ENCODE data around the gene STK38.

STK38 gene

GRCh38 chr6:36547646-36548400 lies 544 bp upstream of the STK38 start:
- Histone ChIP-seq H3K4me1 (peaks cover 5% of the 10 kb centered on the region), H3K27ac (peak overlapping the region; percentile 78)

GRCh38 chr6:36546308-36546919 lies 865 bp downstream of the STK38 start:
- Histone ChIP-seq H3K4me1 (peaks cover 5% of the 10 kb centered on the region), H3K36me3 (ENCODE audit: control insufficient read depth, insufficient read depth, low read length) (no peaks in the 10 kb centered on the region), H3K27ac (peak overlapping the region; percentile 78), H3K4me2 (ENCODE audit: low read length) (peak overlapping the region; percentile 78), H2AFZ (peak overlapping the region; percentile 95), H3K4me3 (ENCODE audit: low read depth, low read length) (peak overlapping the region; percentile 98), H3K27me3 (ENCODE audit: control insufficient read depth, insufficient read depth, low read length) (no peaks in the 10 kb centered on the region), H3K79me2 (peaks cover 26% of the 10 kb centered on the region), H3K9me3 (ENCODE audit: control insufficient read depth, low read length) (no peaks in the 10 kb centered on the region), H3K9ac (no peak overlapping the region)
- TF ChIP-seq CTCF (IDR thresholded peaks at IDR 0.05), result no peak

More at GRCh38 chr6:36547646-36548400, 544 bp upstream of the STK38 start:
- Histone ChIP-seq H3K9me3 (ENCODE audit: control insufficient read depth, low read length) (no peaks in the 10 kb centered on the region), H3K36me3 (ENCODE audit: control insufficient read depth, insufficient read depth, low read length) (no peaks in the 10 kb centered on the region), H3K79me2 (peaks cover 17% of the 10 kb centered on the region), H3K27me3 (ENCODE audit: control insufficient read depth, insufficient read depth, low read length) (no peaks in the 10 kb centered on the region), H3K4me2 (ENCODE audit: low read length) (peak overlapping the region; percentile 78), H2AFZ (peak overlapping the region; percentile 95), H3K9ac (no peak overlapping the region), H3K4me3 (ENCODE audit: low read depth, low read length) (peak overlapping the region; percentile 98)
- no peak for TF ChIP-seq CTCF (IDR thresholded peaks at IDR 0.05)

GRCh38 chr6:36545767-36546307 lies 1.4 kb downstream of the STK38 start:
- Histone ChIP-seq H3K27me3 (ENCODE audit: control insufficient read depth, insufficient read depth, low read length) (no peaks in the 10 kb centered on the region), H2AFZ (peak overlapping the region; percentile 95), H3K4me3 (ENCODE audit: low read depth, low read length) (peak overlapping the region; percentile 98), H3K4me1 (peaks cover 5% of the 10 kb centered on the region), H3K9ac (no peak overlapping the region), H3K79me2 (peaks cover 26% of the 10 kb centered on the region), H3K27ac (peak overlapping the region; percentile 78), H3K4me2 (ENCODE audit: low read length) (peak overlapping the region; percentile 78), H3K9me3 (ENCODE audit: control insufficient read depth, low read length) (no peaks in the 10 kb centered on the region), H3K36me3 (ENCODE audit: control insufficient read depth, insufficient read depth, low read length) (no peaks in the 10 kb centered on the region)
- TF ChIP-seq CTCF (IDR thresholded peaks at IDR 0.05), result no peak

DNA sequence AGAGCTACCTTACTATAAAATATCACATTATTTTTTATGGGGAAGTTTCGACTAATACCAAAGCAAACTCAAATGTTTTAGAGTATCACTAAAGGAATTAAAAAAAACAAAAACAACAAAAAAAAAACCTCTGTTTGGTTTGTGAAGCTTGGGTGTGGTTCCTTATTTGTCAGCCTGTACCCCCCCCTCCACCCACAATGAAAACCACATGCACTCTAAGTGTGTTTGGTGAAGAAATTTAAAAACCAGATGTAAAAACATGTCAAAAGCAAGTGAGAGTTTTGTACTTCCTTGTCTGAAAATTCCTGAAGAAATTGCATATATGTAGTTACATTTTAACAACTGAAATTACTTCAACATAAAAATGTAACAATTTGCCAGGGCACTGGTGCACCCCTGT lies 3.1 kb downstream of the STK38 start:
- H3K4me1 ChIP-seq, result peaks cover 5% of the 10 kb centered on the region
- no peak overlapping the region for H3K9ac ChIP-seq
- TF ChIP-seq CTCF (IDR thresholded peaks at IDR 0.05), result no peak
- no peaks in the 10 kb centered on the region for H3K36me3 ChIP-seq (ENCODE audit: control insufficient read depth, insufficient read depth, low read length)
- no peak overlapping the region for H3K27ac ChIP-seq
- no peaks in the 10 kb centered on the region for H3K27me3 ChIP-seq (ENCODE audit: control insufficient read depth, insufficient read depth, low read length)
- no peak overlapping the region for H2AFZ ChIP-seq
- no peak overlapping the region for H3K4me3 ChIP-seq (ENCODE audit: low read depth, low read length)
- no peaks in the 10 kb centered on the region for H3K9me3 ChIP-seq (ENCODE audit: control insufficient read depth, low read length)
- H3K79me2 ChIP-seq, result peaks cover 26% of the 10 kb centered on the region
- no peak overlapping the region for H3K4me2 ChIP-seq (ENCODE audit: low read length)

Measured in parathyroid adenoma (tissue), 2 donors.